NCI-H1436 treated with DMSO at 0.1 percent for 48 hours (cell line): Measurements from ENCODE around the gene GTF3C4.

ENCODE experiments used
- DNase-seq: peaks from one replicate; lab custom pipeline; 2025; lab: John Stamatoyannopoulos, UW

GTF3C4 gene

GRCh38 chr9:132732326-132733259 lies 62.3 kb downstream of the GTF3C4 start:
- DNase-seq: no peak

DNA sequence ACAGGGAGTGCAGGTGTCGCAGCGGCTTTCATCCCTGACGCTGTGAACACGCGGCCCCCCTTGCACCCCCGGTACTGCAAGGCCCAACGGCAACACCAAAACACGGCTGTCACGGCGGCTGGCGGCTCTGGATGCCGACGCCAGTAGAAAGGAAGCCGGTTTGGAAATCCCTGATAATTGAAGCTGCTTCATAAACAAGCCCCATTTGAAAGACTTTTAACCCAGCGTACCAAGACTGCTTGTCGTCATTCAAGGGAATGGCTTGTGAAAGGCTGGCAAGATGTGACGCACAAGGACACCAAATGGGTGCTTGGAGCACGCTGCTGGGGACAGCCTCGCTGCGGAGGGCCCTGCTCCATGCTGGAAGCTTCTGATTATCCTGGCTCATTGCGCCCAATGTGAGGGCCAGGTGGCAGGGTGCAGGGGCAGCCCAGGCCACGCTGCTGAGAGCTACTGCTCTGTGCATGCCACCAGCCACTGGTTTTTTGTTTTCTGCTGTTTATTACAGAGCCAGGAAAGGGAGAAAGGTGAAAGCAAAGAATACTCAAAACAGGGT lies 63.1 kb downstream of the GTF3C4 start:
- DNase-seq: no peak

- DNase-seq: no peak
Observed at GRCh38 chr9:132739710-132740310, 69.5 kb downstream of the GTF3C4 start.

DNA sequence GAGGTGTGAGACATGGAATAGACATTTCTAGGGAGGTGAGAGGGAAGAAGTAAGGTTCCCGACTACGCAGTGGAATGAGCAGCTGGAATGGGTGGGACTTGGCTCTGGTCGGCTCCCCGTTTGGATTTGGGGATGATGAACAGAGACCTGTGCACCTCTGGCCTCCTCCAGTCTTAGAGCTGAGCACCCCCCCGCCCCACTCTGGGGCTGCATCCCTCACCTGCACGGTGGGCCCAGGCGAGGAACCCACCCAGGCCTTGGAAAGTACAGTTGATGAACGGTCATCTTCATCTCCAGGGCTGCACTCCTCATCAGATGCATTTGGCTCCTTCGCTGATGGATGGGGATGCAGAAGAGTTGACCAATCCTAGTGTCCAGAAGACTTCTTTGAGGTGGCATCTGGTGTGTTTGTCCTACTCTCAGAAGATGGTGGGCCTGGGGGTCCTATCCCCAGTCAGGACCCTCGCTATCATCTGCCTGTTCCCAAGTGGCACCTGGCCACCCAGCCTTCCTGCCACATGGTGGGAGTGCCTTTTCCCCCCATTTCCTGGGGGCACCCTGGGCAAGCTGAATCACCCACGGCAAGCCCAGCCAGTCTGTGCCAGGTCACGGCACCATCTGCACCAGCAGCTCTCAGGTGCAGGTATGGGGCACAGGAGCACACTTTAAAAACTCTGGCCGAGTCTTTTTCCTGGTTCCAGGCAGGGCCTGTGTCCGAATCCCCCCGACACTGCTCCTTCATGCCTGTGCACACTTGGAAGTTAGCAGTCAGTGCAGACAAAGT lies 70.5 kb downstream of the GTF3C4 start:
- no peak for DNase-seq

DNA sequence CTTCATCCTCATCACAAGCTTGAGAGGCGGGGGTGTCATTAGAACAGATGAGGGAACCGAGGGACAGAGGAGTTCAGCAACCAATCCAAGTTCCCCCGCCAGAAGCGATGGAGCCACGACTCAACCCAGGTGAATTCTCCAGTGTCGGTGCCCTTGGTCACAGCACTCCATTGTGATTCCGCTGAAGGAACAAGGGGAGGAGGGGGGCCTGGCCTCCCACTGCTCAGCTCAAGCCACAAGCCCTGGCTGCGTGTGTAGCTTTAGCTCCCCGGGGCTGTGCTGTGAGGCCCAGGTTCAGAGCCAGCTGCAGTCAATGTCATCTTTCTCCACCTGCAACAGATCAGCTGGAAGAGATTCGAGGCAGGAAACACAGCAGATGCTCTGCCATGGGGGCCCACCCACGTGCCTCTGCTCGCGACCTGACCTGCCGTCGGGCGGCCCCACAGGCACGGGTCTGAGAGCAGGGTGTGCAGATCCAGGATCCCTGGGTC lies 72.6 kb downstream of the GTF3C4 start:
- DNase-seq: no peak

GRCh38 chr9:132743931-132744479 lies 73.7 kb downstream of the GTF3C4 start:
- no peak for DNase-seq
